HCT116 (cell line): ENCODE results near the gene NTHL1.

ENCODE experiments used
- CTCF ChIP-seq, 3 experiments: fragments of 200-600 bp in 1 of 3; sonication (generic) in 1 of 3; IDR thresholded peaks in 2 of 3; conservative IDR thresholded peaks in 1 of 3; 2 replicates each; pipeline ENCODE4 v1.5.1; 2012 to 2017; ENCODE audit warnings: low read depth in 2 of 3, low read length in 2 of 3, antibody characterized with exemption in 1 of 3, borderline replicate concordance in 1 of 3, control low read depth in 1 of 3, mild to moderate bottlenecking in 1 of 3, mixed read lengths in 1 of 3, mixed run types in 1 of 3, moderate library complexity in 1 of 3; ENCODE audit not compliant: insufficient read depth in 1 of 3
- ELF1 ChIP-seq: IDR thresholded peaks from 2 replicates; pipeline ENCODE4 v1.6.1; 2012; ENCODE audit warnings: low read depth, borderline replicate concordance
- EZH2 ChIP-seq: fragments of 200-600 bp; sonication (generic); IDR thresholded peaks from 2 replicates; pipeline ENCODE4 v1.6.1; 2017; ENCODE audit warnings: antibody characterized with exemption, mixed run types
- EZH2phosphoT487 ChIP-seq: fragments of 200-600 bp; IDR thresholded peaks from 2 replicates; pipeline ENCODE4 v1.6.1; 2018; ENCODE audit warnings: antibody characterized with exemption, borderline replicate concordance
- JUND ChIP-seq: IDR thresholded peaks from 2 replicates; pipeline ENCODE4 v1.6.1; 2012
- MAX ChIP-seq: IDR thresholded peaks from 2 replicates; pipeline ENCODE4 v1.6.1; 2012
- POLR2A ChIP-seq: IDR thresholded peaks from 2 replicates; pipeline ENCODE4 v1.7.0; 2011; ENCODE audit warnings: borderline replicate concordance; ENCODE audit not compliant: insufficient read depth, insufficient read length; ENCODE audit errors: extremely low read depth
- POLR2AphosphoS5 ChIP-seq: IDR thresholded peaks from 2 replicates; pipeline ENCODE4 v1.6.1; 2011; ENCODE audit warnings: mild to moderate bottlenecking, low read depth, low read length, moderate library complexity
- RAD21 ChIP-seq: IDR thresholded peaks from 2 replicates; pipeline ENCODE4 v1.6.1; 2012; ENCODE audit warnings: low read depth, mild to moderate bottlenecking
- REST ChIP-seq: IDR thresholded peaks from 2 replicates; pipeline ENCODE4 v1.6.1; 2012; ENCODE audit warnings: low read depth
- SIN3A ChIP-seq: IDR thresholded peaks from 2 replicates; pipeline ENCODE4 v1.6.1; 2012; ENCODE audit warnings: low read depth
- SRF ChIP-seq: IDR thresholded peaks from 2 replicates; pipeline ENCODE4 v1.6.1; 2012; ENCODE audit warnings: low read depth
- ZBTB33 ChIP-seq: IDR thresholded peaks from 2 replicates; pipeline ENCODE4 v1.6.1; 2011; ENCODE audit warnings: mild to moderate bottlenecking, low read length, moderate library complexity; ENCODE audit not compliant: insufficient replicate concordance; ENCODE audit errors: extremely low read depth
- ZNF274 ChIP-seq: fragments of 200-500 bp; sonication (Bioruptor generic); IDR thresholded peaks from 2 replicates; pipeline ENCODE4 v1.6.1; 2014; ENCODE audit warnings: mild to moderate bottlenecking, low read depth, low read length, inconsistent platforms

GRCh38 chr16:2058872-2059271 is 11.2 kb upstream of the NTHL1 start:
- TF ChIP-seq POLR2A (no peak), CTCF (IDR thresholded peaks at IDR 0.05 in 2 of 3, conservative IDR thresholded peaks at IDR 0.05 in 1 of 3; ENCODE audit: borderline replicate concordance in 1 of 3, insufficient read depth in 1 of 3, low read depth in 2 of 3, low read length in 2 of 3) (no peak), ZBTB33 (no peak), EZH2 (no peak), ZNF274 (no peak), POLR2AphosphoS5 (no peak), ELF1 (no peak), MAX (no peak), REST (no peak), EZH2phosphoT487 (no peak), JUND (no peak), RAD21 (no peak), SIN3A (no peak), SRF (no peak)
